Type B pancreatic cell (in vitro differentiated cells): ENCODE data around the gene JMJD7. TPM values are rescaled to one million over a fixed set of nuclear protein-coding genes. Genes with fewer than 3 reads are reported as not detected.

Source experiments
- DNase-seq: peaks from one replicate; pipeline ENCODE4 v3.0.0; 2021; ENCODE audit warnings: mixed read lengths; ENCODE audit not compliant: unreplicated experiment; ENCODE audit errors: extremely low spot score
- H3K27ac Mint-ChIP-seq: 2 replicates; pipeline ENCODE4 v1.8.0; 2021; ENCODE audit warnings: mild to moderate bottlenecking, mixed read lengths
- H3K27me3 Mint-ChIP-seq: 2 replicates; pipeline ENCODE4 v1.8.0; 2021; ENCODE audit warnings: mixed read lengths
- H3K36me3 Mint-ChIP-seq: 2 replicates; pipeline ENCODE4 v1.8.0; 2021; ENCODE audit warnings: mixed read lengths
- H3K4me1 Mint-ChIP-seq: one replicate; pipeline ENCODE4 v1.8.0; 2021; ENCODE audit warnings: mixed read lengths; ENCODE audit not compliant: unreplicated experiment
- H3K4me3 Mint-ChIP-seq: 2 replicates; pipeline ENCODE4 v1.8.0; 2021; ENCODE audit warnings: mild to moderate bottlenecking, mixed read lengths
- H3K9me3 Mint-ChIP-seq: 2 replicates; pipeline ENCODE4 v1.8.0; 2021; ENCODE audit warnings: mixed read lengths
- microRNA-seq: library from miRNA; unstranded; fragments of <30 nt; microRNA quantifications from one replicate; pipeline ENCODE4, GENCODE V29; 2020
- total RNA-seq: library from RNA; stranded (reverse); gene quantifications from 2 replicates; pipeline ENCODE4 v1.2.1, GENCODE V29; 2021; ENCODE audit warnings: low replicate concordance
- TF ChIP-seq, protein P1 (sequence below): fragments of 200-600 bp; sonication (generic); conservative IDR thresholded peaks from 2 replicates; pipeline ENCODE4 v1.5.0; 2021; ENCODE audit warnings: antibody characterized with exemption, mild to moderate bottlenecking

Gene JMJD7
- total RNA-seq, 1 donor from 2014 or later, result 29.0 TPM

DNA sequence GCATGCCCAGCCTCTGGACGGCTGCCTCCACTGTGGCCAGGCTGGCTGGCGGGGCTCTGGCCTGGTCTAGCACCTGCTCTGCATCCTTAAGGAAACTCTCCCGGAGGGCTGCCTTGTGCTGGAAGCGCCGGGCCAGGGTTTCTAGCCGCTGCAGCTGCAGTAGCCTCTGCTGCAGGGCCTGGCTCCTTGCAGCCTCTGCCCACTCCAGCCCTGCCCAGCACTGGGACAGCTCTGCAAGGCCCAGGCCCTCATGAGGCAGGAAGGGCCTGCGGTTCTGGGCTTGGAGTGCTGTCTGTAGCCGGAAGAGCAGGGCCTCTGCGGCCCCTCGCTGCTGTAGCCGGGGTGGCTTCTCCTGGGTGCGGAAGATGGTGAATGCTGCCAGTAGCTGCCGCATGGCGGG is 57.9 kb downstream of the JMJD7 start:
- TF ChIP-seq, protein P1, sequence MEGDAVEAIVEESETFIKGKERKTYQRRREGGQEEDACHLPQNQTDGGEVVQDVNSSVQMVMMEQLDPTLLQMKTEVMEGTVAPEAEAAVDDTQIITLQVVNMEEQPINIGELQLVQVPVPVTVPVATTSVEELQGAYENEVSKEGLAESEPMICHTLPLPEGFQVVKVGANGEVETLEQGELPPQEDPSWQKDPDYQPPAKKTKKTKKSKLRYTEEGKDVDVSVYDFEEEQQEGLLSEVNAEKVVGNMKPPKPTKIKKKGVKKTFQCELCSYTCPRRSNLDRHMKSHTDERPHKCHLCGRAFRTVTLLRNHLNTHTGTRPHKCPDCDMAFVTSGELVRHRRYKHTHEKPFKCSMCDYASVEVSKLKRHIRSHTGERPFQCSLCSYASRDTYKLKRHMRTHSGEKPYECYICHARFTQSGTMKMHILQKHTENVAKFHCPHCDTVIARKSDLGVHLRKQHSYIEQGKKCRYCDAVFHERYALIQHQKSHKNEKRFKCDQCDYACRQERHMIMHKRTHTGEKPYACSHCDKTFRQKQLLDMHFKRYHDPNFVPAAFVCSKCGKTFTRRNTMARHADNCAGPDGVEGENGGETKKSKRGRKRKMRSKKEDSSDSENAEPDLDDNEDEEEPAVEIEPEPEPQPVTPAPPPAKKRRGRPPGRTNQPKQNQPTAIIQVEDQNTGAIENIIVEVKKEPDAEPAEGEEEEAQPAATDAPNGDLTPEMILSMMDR, result no peak
- Mint-ChIP-seq H3K27me3 (peaks cover 22% of the 10 kb centered on the region), H3K27ac (no peak overlapping the region), H3K4me1 (peaks cover 9% of the 10 kb centered on the region), H3K36me3 (no peaks in the 10 kb centered on the region), H3K4me3 (no peak overlapping the region), H3K9me3 (no peaks in the 10 kb centered on the region)
- no peak for DNase-seq

DNA sequence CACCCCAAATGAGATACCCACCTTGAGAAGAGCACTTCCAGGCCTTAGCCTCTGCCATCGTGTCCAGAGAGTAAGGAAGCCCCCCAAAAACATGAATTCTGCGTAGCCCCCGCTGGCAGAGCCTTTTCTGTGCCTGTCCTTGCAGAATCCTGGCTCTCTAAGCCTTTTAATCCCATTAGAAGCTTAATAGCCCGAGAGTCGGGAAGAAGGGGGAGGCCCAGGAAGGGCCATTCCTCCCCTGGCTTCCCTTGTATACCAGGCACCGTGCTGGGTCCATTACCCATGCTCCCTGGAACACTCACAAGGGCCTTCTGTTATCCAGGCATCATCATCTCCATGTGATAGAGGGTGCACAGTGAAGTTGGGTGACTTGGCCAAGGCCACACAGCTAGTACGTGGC is 58.8 kb downstream of the JMJD7 start:
- no peak overlapping the region for H3K4me3 Mint-ChIP-seq
- TF ChIP-seq, protein P1, result no peak

DNA sequence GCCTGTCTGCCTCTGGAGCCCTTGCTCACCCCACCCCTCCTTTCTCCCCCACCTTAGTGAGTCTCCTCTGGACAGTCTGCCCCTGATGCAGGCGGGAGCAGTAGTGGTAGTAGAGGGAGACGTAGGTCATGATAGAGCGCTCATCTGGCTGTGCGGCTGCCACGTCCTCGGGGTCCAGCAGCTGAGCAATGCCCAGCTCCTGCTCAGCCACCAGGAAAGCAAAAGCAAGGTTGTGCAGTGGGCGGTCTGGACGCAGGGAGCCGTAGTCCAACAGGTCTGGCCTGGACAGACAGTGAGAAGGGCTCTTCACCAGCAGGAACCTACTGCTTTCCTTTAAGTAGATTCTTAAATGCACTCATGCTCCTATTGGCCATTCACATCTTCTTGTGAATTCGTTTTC is 59.3 kb downstream of the JMJD7 start:
- no peak overlapping the region for H3K27ac Mint-ChIP-seq
- peaks cover 4% of the 10 kb centered on the region for H3K4me1 Mint-ChIP-seq

More for the DNA sequence above, 58.8 kb downstream of the JMJD7 start:
- DNase-seq, result no peak
- no peaks in the 10 kb centered on the region for H3K9me3 Mint-ChIP-seq
- H3K27ac Mint-ChIP-seq, result no peak overlapping the region
- H3K36me3 Mint-ChIP-seq, result no peaks in the 10 kb centered on the region
- peaks cover 4% of the 10 kb centered on the region for H3K4me1 Mint-ChIP-seq
- peaks cover 14% of the 10 kb centered on the region for H3K27me3 Mint-ChIP-seq

More for the DNA sequence above, 59.3 kb downstream of the JMJD7 start:
- Mint-ChIP-seq H3K9me3 (no peaks in the 10 kb centered on the region), H3K36me3 (no peaks in the 10 kb centered on the region), H3K27me3 (peaks cover 14% of the 10 kb centered on the region), H3K4me3 (no peak overlapping the region)
- no peak for DNase-seq
- TF ChIP-seq, protein P1, result no peak

Small RNA genes lying within 50 kb of the gene (microRNA-seq; reads per million reads assigned to microRNA genes)
- not detected for gene MIR4310

Other genes starting within 250 kb of the JMJD7 start
- gene MGA, start 167.7 kb upstream of the JMJD7 start, total RNA-seq, result 45.4 and 54.9 TPM in 2 replicates
- 21.1 and 34.8 TPM in 2 replicates for gene MAPKBP1, start 53.6 kb upstream of the JMJD7 start, total RNA-seq
- gene PLA2G4B, start 10.8 kb downstream of the JMJD7 start, total RNA-seq, result 17.7 and 19.9 TPM in 2 replicates
- 3.1 and 4.2 TPM in 2 replicates for gene SPTBN5, start 66.0 kb downstream of the JMJD7 start, total RNA-seq
- 18.8 and 25.2 TPM in 2 replicates for gene EHD4, start 144.5 kb downstream of the JMJD7 start, total RNA-seq
- gene PLA2G4E, start 192.9 kb downstream of the JMJD7 start, total RNA-seq, result 0.12 TPM in 1 of 2 replicates, not detected in the other